HepG2 (cell line): ENCODE data around the gene CDH13. TPM values are rescaled to one million over a fixed set of nuclear protein-coding genes. Genes with fewer than 3 reads are reported as not detected.

Source experiments
- ATAC-seq: fragments of 200-7000 bp; cut with Tn5 transposase; 3 replicates; pipeline ENCODE4 v1.9.1; 2020; ENCODE audit warnings: mild to moderate bottlenecking, moderate library complexity
- BruUV-seq: library from RNA; stranded (reverse); fragments of 400-500 nt; replicated peaks from 2 replicates; lab custom pipeline; 2021; lab: Mats Ljungman, UMichigan
- CTCF ChIA-PET: fragments of 300-600 bp; formaldehyde crosslinking; extraction: SDS; loops from one replicate; lab custom pipeline; 2021; ENCODE audit warnings: low total read pairs, inconsistent platforms, low intra/inter-chr PET ratio; lab: Yijun Ruan, JAX
- POLR2A ChIA-PET: fragments of 350-600 bp; sonication (Branson Sonifier 250); formaldehyde crosslinking; loops from one replicate; lab custom pipeline; 2020; ENCODE audit warnings: antibody characterized with exemption, inconsistent platforms; lab: Yijun Ruan, JAX
- DNase-seq: peaks from one replicate; pipeline ENCODE4 v3.0.0-alpha.2; 2015; ENCODE audit warnings: low spot score
- FAIRE-seq: peaks from 3 replicates; lab custom pipeline; 2011; peaks lifted over from hg19 to GRCh38; lab: Jason Lieb, UNC
- H2AFZ ChIP-seq: one replicate; pipeline ENCODE4 v1.6.1; 2011; ENCODE audit warnings: low read length, inconsistent platforms
- H3K27ac ChIP-seq: fragments of 300-600 bp; 3 replicates; pipeline ENCODE4 v1.8.0; 2011; ENCODE audit warnings: mixed run types, mild to moderate bottlenecking, mixed read lengths, low read length, inconsistent platforms; ENCODE audit not compliant: insufficient read depth; ENCODE audit errors: extremely low read length
- H3K27me3 ChIP-seq, 2 experiments: fragments of 200-600 bp in 1 of 2; 2 replicates in 1 of 2; 3 replicates in 1 of 2; pipeline versions ENCODE4 v1.6.0 to v1.8.0; 2011; ENCODE audit warnings: low read length in 2 of 2, mild to moderate bottlenecking in 2 of 2, moderate library complexity in 2 of 2, inconsistent platforms in 1 of 2; ENCODE audit not compliant: insufficient read depth in 2 of 2, control insufficient read depth in 1 of 2
- H3K36me3 ChIP-seq, 2 experiments: fragments of 200-600 bp in 1 of 2; replicated peaks in 1 of 2; 2 replicates in 1 of 2; 3 replicates in 1 of 2; pipeline versions ENCODE4 v1.5.1 to v1.8.0; 2011; ENCODE audit warnings: low read length in 2 of 2, inconsistent platforms in 1 of 2; ENCODE audit not compliant: insufficient read depth in 2 of 2, control insufficient read depth in 1 of 2
- H3K4me1 ChIP-seq: 2 replicates; pipeline ENCODE4 v1.5.1; 2012; ENCODE audit warnings: low read length, inconsistent platforms; ENCODE audit not compliant: insufficient read depth
- H3K4me2 ChIP-seq: 2 replicates; pipeline ENCODE4 v1.6.0; 2011; ENCODE audit warnings: low read depth, low read length, inconsistent platforms
- H3K4me3 ChIP-seq, 3 experiments: fragments of 200-600 bp in 1 of 3; sonication (generic), shearing (Covaris generic) in 1 of 3; replicated peaks in 1 of 3; 2 replicates each; pipeline ENCODE4 v1.5.1; 2011 to 2016; ENCODE audit warnings: low read length in 3 of 3, inconsistent platforms in 2 of 3, low read depth in 2 of 3, mild to moderate bottlenecking in 2 of 3, control low read depth in 1 of 3, mixed read lengths in 1 of 3; ENCODE audit not compliant: insufficient read depth in 1 of 3
- H3K79me2 ChIP-seq: one replicate; pipeline ENCODE4 v1.6.1; 2011; ENCODE audit warnings: low read length, inconsistent platforms; ENCODE audit not compliant: insufficient read depth
- H3K9ac ChIP-seq: 2 replicates; pipeline ENCODE4 v1.6.0; 2011; ENCODE audit warnings: mild to moderate bottlenecking, low read depth, low read length, inconsistent platforms; ENCODE audit not compliant: insufficient read depth
- H3K9me3 ChIP-seq: 2 replicates; pipeline ENCODE4 v1.5.1; 2012; ENCODE audit warnings: mild to moderate bottlenecking, low read length
- H4K20me1 ChIP-seq: 2 replicates; pipeline ENCODE4 v1.6.0; 2011; ENCODE audit warnings: inconsistent platforms, mild to moderate bottlenecking, low read length, moderate library complexity; ENCODE audit not compliant: insufficient read depth
- ATM ChIP-seq: fragments of 450-650 bp; IDR thresholded peaks from 2 replicates; pipeline ENCODE4 v1.7.1; 2017; ENCODE audit warnings: mild to moderate bottlenecking, borderline replicate concordance
- KDM3A ChIP-seq: IDR thresholded peaks from 2 replicates; pipeline ENCODE4 v1.6.1; 2018; ENCODE audit warnings: low read depth, missing compliant biosample characterization
- NR2F1 ChIP-seq, 2 experiments: fragments of 450-650 bp in 1 of 2; formaldehyde crosslinking in 1 of 2; IDR thresholded peaks; 2 replicates each; pipeline versions ENCODE4 v1.5.0 to v1.6.1; 2016 to 2020; ENCODE audit warnings: mild to moderate bottlenecking in 1 of 2, missing compliant biosample characterization in 1 of 2, missing genetic modification reagents in 1 of 2, moderate library complexity in 1 of 2
- NR2F6 ChIP-seq, 2 experiments: IDR thresholded peaks; 2 replicates each; pipeline ENCODE4 v1.6.1; 2016; ENCODE audit warnings: antibody characterized with exemption in 1 of 2, mild to moderate bottlenecking in 1 of 2
- ZNF792 ChIP-seq: IDR thresholded peaks from 2 replicates; pipeline ENCODE4 v1.6.1; 2016
- ZSCAN29 ChIP-seq: sonication (generic); formaldehyde crosslinking; conservative IDR thresholded peaks from 2 replicates; pipeline ENCODE4 v1.4.0; 2020; ENCODE audit warnings: mild to moderate bottlenecking, missing genetic modification reagents
- WGBS: methylation state at CpG from one replicate; pipeline ENCODE4 v1.1.6; 2017; ENCODE audit warnings: low lambda C conversion rate; 5-methylcytosine and 5-hydroxymethylcytosine counted together
- in situ Hi-C: cut with HindIII; loops from 2 replicates; pipeline ENCODE4 v1.10.0; 2017; ENCODE audit warnings: low pct_unique_long_range_greater_than_20kb; ENCODE audit not compliant: extremely low pct_ligation_motif_present
- intact Hi-C: fragments of 100-400 bp; cut with micrococcal nuclease; formaldehyde crosslinking; loops from one replicate; pipeline ENCODE4 v1.10.0; 2022; ENCODE audit not compliant: unreplicated experiment
- polyA plus RNA-seq, 8 experiments: library from polyadenylated mRNA; depleted of rRNA in 3 of 8; stranded (reverse) in 7 of 8; unstranded in 1 of 8; fragments of >200 nt; fragmentation: Illumina TruSeq in 4 of 8; extraction: Trizol in 4 of 8; gene quantifications; 2 replicates each; pipeline versions ENCODE4 v1.2.1 to v1.2.3, GENCODE V29; 2011 to 2016; ENCODE audit warnings: low read depth in 4 of 8, missing spikeins in 1 of 8, mixed read lengths in 1 of 8; ENCODE audit not compliant: insufficient read depth in 1 of 8
- total RNA-seq, 5 experiments: library from RNA; depleted of rRNA; stranded (reverse); fragments of >200 nt; fragmentation: Illumina TruSeq; extraction: Trizol; gene quantifications; 2 replicates each; pipeline ENCODE4 v1.2.3, GENCODE V29; 2016; ENCODE audit warnings: low read depth in 1 of 5
- TF ChIP-seq, protein P1 (sequence below): sonication (generic); formaldehyde crosslinking; IDR thresholded peaks from one replicate; pipeline ENCODE4 v1.5.1; 2020; ENCODE audit warnings: mild to moderate bottlenecking, missing genetic modification reagents; ENCODE audit errors: not compliant biosample characterization

CDH13 gene
- total and polyA plus RNA-seq, 2 of the 13 experiments (the other 11 are each of a cell fraction or from before 2014, with no cell fraction given), result not detected

DNA sequence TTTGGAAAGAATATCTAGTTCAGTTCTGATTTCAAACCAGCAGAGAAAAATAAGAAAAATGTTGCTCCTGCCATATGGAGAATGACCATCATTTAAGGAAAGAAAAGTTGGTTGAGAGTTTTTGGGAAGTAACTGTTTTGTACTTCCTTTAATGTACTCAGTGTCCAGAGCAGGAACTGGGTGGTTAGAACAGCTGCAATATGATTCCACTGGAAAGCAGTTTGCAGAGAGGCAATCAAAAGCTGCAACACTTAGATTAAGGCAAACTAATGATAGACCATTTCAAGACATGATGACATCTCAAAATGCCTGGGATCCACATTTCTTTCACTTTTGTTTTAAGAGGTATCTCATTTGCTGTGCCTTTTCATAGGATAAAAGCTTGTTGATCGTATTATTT, 867.7 kb downstream of the CDH13 start:
- Histone ChIP-seq H3K79me2 (no peaks in the 10 kb centered on the region), H4K20me1 (no peaks in the 10 kb centered on the region), H3K36me3 (no peaks in the 10 kb centered on the region), H3K4me1 (no peaks in the 10 kb centered on the region), H2AFZ (no peak overlapping the region), H3K9me3 (no peaks in the 10 kb centered on the region), H3K27ac (no peak overlapping the region)
- no peak for DNase-seq
- ChIA-PET CTCF (no interaction called here), POLR2A (no interaction called here)
- FAIRE-seq, result no peak
- WGBS, result 7% methylated on average over 1 of the region's 1 CpG
- intact Hi-C loops, result no loop called here
- no peak for TF ChIP-seq NR2F6 (IDR thresholded peaks at IDR 0.05)
- no peak for TF ChIP-seq NR2F6 (CRISPR knock-in tag; IDR thresholded peaks at IDR 0.05)
- no peak for TF ChIP-seq ZNF792 (CRISPR knock-in tag)
- TF ChIP-seq KDM3A (CRISPR knock-in tag), result no peak
- no peak for TF ChIP-seq ATM
- no peak for TF ChIP-seq NR2F1 (CRISPR knock-in tag; IDR thresholded peaks at IDR 0.05)
- no peak for TF ChIP-seq ZSCAN29 (CRISPR knock-in tag)
- TF ChIP-seq, protein P1, sequence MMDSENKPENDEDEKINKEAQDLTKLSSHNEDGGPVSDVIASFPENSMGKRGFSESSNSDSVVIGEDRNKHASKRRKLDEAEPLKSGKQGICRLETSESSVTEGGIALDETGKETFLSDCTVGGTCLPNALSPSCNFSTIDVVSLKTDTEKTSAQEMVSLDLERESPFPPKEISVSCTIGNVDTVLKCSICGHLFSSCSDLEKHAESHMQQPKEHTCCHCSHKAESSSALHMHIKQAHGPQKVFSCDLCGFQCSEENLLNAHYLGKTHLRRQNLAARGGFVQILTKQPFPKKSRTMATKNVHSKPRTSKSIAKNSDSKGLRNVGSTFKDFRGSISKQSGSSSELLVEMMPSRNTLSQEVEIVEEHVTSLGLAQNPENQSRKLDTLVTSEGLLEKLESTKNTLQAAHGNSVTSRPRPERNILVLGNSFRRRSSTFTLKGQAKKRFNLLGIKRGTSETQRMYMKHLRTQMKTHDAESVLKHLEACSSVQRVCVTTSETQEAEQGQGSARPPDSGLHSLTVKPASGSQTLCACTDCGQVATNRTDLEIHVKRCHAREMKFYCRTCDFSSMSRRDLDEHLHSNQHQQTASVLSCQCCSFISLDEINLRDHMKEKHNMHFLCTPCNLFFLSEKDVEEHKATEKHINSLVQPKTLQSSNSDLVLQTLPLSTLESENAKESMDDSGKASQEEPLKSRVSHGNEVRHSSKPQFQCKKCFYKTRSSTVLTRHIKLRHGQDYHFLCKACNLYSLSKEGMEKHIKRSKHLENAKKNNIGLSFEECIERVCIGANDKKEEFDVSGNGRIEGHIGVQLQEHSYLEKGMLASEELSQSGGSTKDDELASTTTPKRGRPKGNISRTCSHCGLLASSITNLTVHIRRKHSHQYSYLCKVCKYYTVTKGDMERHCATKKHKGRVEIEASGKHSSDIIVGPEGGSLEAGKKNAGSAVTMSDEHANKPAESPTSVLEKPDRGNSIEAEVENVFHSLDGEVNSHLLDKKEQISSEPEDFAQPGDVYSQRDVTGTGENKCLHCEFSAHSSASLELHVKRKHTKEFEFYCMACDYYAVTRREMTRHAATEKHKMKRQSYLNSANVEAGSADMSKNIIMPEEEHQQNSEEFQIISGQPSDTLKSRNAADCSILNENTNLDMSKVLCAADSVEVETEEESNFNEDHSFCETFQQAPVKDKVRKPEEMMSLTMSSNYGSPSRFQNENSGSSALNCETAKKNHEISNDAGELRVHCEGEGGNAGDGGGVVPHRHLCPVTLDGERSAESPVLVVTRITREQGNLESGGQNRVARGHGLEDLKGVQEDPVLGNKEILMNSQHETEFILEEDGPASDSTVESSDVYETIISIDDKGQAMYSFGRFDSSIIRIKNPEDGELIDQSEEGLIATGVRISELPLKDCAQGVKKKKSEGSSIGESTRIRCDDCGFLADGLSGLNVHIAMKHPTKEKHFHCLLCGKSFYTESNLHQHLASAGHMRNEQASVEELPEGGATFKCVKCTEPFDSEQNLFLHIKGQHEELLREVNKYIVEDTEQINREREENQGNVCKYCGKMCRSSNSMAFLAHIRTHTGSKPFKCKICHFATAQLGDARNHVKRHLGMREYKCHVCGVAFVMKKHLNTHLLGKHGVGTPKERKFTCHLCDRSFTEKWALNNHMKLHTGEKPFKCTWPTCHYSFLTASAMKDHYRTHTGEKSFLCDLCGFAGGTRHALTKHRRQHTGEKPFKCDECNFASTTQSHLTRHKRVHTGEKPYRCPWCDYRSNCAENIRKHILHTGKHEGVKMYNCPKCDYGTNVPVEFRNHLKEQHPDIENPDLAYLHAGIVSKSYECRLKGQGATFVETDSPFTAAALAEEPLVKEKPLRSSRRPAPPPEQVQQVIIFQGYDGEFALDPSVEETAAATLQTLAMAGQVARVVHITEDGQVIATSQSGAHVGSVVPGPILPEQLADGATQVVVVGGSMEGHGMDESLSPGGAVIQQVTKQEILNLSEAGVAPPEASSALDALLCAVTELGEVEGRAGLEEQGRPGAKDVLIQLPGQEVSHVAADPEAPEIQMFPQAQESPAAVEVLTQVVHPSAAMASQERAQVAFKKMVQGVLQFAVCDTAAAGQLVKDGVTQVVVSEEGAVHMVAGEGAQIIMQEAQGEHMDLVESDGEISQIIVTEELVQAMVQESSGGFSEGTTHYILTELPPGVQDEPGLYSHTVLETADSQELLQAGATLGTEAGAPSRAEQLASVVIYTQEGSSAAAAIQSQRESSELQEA (CRISPR knock-in tag), result no peak
- TF ChIP-seq, all 625 proteins: peak for 0
- no peak overlapping the region for H3K9ac ChIP-seq
- H3K4me2 ChIP-seq, result no peak overlapping the region
- no peak for ATAC-seq
- no peak overlapping the region for H3K4me3 ChIP-seq
- H3K27me3 ChIP-seq, result no peaks in the 10 kb centered on the region
- no TSS peak for BruUV-seq
- in situ Hi-C loops, result no loop called here
